GM12873 (cell line): ENCODE measurements around the gene DPP7.

Source experiments
- TF ChIP-seq, protein P1 (sequence below): IDR thresholded peaks from 2 replicates; pipeline ENCODE4 v1.5.1; 2012; ENCODE audit warnings: low read depth, mild to moderate bottlenecking, moderate library complexity, low read length, control low read depth; ENCODE audit not compliant: insufficient read depth; ENCODE audit errors: missing control alignments

DPP7 gene

DNA sequence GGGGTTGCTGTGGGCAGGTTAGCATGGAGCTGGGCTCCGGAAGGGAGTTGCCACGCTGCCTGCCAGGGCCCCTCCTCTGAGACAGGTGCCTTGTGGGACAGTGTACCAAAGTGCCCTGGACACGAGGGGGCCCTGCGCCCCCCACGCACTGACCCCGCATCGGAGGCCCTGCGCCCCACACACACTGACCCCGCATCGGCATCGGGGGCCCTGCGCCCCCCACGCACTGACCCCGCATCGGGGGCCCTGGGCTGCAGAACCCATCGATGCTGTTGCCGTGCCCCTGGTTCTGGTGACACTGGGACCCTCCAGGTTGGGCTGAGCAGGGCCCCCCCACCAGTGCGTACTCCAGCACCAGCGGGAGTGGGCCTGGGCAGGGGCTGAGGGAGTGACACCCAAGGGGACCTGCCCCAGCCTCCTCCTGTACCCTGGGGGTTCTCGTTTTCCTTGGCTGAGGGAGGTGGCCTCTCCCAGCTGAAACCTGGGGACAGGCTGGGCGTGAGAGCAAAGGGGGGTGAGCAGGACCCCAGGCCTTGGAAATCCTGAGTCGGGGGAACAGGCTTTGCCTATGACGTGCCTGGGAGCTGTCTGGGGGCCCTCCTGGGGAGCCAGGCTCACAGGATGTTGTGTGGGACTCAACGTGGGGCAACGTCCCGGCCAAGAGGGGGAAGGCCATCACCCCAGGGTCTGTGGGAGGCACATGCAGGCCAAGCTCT, 51.1 kb downstream of the DPP7 start:
- TF ChIP-seq, protein P1, sequence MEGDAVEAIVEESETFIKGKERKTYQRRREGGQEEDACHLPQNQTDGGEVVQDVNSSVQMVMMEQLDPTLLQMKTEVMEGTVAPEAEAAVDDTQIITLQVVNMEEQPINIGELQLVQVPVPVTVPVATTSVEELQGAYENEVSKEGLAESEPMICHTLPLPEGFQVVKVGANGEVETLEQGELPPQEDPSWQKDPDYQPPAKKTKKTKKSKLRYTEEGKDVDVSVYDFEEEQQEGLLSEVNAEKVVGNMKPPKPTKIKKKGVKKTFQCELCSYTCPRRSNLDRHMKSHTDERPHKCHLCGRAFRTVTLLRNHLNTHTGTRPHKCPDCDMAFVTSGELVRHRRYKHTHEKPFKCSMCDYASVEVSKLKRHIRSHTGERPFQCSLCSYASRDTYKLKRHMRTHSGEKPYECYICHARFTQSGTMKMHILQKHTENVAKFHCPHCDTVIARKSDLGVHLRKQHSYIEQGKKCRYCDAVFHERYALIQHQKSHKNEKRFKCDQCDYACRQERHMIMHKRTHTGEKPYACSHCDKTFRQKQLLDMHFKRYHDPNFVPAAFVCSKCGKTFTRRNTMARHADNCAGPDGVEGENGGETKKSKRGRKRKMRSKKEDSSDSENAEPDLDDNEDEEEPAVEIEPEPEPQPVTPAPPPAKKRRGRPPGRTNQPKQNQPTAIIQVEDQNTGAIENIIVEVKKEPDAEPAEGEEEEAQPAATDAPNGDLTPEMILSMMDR = no peak

DNA sequence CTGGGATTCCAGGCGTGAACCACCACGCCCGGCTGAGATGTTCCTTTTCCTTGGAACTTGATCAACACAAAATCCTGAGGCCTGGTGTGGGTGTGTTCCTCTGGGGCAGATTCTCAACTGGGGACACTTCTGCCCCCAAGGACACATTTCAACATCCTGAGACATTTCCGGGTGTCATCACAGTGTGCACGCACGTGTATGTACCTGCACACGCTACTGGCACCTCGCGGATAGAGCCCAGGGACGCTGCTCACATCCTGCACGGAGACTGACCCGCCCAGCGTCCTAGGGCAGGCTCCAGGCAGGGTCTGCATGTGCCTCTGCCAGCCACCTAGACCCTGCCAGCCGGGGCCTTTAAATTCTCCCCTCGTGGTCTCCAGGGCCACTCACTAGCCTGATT, 52.1 kb downstream of the DPP7 start:
- TF ChIP-seq, protein P1 = no peak
